Neural cell (in vitro differentiated cells): ENCODE data around the gene PNPLA6. TPM values are rescaled to one million over a fixed set of nuclear protein-coding genes. Genes with fewer than 3 reads are reported as not detected.

Experiments used
- H2AFZ ChIP-seq: fragments of 200-600, 300-800 bp; sonication (generic), shearing (Covaris generic); 2 replicates; pipeline ENCODE4 v1.6.0; 2014; ENCODE audit warnings: low read depth, mild to moderate bottlenecking, antibody characterized with exemption, low read length, moderate library complexity
- H3F3A ChIP-seq: fragments of 200-600 bp; shearing (Covaris generic); 2 replicates; pipeline ENCODE4 v1.6.1; 2016; ENCODE audit warnings: mild to moderate bottlenecking, moderate library complexity, mixed read lengths, antibody characterized with exemption, low read length; ENCODE audit not compliant: insufficient read depth, poor library complexity, severe bottlenecking
- H3K27ac ChIP-seq: fragments of 200-600, 300-800 bp; sonication (generic), shearing (Covaris generic); 2 replicates; pipeline ENCODE4 v1.5.1; 2014; ENCODE audit warnings: mild to moderate bottlenecking, low read length, moderate library complexity
- H3K27me3 ChIP-seq: fragments of 300-800, 200-600 bp; sonication (generic), shearing (Covaris generic); 2 replicates; pipeline ENCODE4 v1.6.0; 2014; ENCODE audit warnings: mild to moderate bottlenecking, low read depth, low read length, moderate library complexity; ENCODE audit not compliant: insufficient read depth
- H3K36me3 ChIP-seq: fragments of 300-800, 200-600 bp; sonication (generic), shearing (Covaris generic); 2 replicates; pipeline ENCODE4 v1.5.1; 2014; ENCODE audit warnings: mild to moderate bottlenecking, antibody characterized with exemption, low read length, moderate library complexity; ENCODE audit not compliant: insufficient read depth
- H3K4me2 ChIP-seq: fragments of 300-800, 200-600 bp; sonication (generic), shearing (Covaris generic); 2 replicates; pipeline ENCODE4 v1.6.0; 2014; ENCODE audit warnings: mild to moderate bottlenecking, low read length
- H3K4me3 ChIP-seq: fragments of 300-800, 200-600 bp; sonication (generic), shearing (Covaris generic); 2 replicates; pipeline ENCODE4 v1.5.1; 2014; ENCODE audit warnings: mild to moderate bottlenecking, low read length, moderate library complexity
- H3K79me2 ChIP-seq: fragments of 200-600 bp; shearing (Covaris generic); replicated peaks from 2 replicates; pipeline ENCODE4 v1.6.0; 2014; ENCODE audit warnings: mild to moderate bottlenecking, low read length, moderate library complexity; ENCODE audit not compliant: insufficient read depth
- H3K9ac ChIP-seq: fragments of 300-800, 200-600 bp; sonication (generic), shearing (Covaris generic); 2 replicates; pipeline ENCODE4 v1.6.1; 2016; ENCODE audit warnings: mild to moderate bottlenecking, low read length, mixed read lengths
- H3K9me2 ChIP-seq: fragments of 200-600 bp; shearing (Covaris generic); 2 replicates; pipeline ENCODE4 v1.6.1; 2016; ENCODE audit warnings: mild to moderate bottlenecking, low read length, mixed read lengths; ENCODE audit not compliant: insufficient read depth
- H3K9me3 ChIP-seq: fragments of 200-600, 300-800 bp; sonication (generic), shearing (Covaris generic); 2 replicates; pipeline ENCODE4 v1.6.1; 2016; ENCODE audit warnings: mild to moderate bottlenecking, mixed run types, low read length, moderate library complexity, mixed read lengths
- H4K20me1 ChIP-seq: fragments of 200-600 bp; shearing (Covaris generic); 2 replicates; pipeline ENCODE4 v1.6.1; 2016; ENCODE audit warnings: mild to moderate bottlenecking, mixed run types; ENCODE audit not compliant: insufficient read depth
- EP300 ChIP-seq: fragments of 450-650 bp; conservative IDR thresholded peaks from 2 replicates; pipeline ENCODE4 v1.6.1; 2014; ENCODE audit warnings: antibody characterized with exemption, mild to moderate bottlenecking, moderate library complexity; ENCODE audit not compliant: poor library complexity, severe bottlenecking
- EZH2 ChIP-seq: fragments of 200-600, 300-800 bp; shearing (Covaris generic), sonication (generic); IDR thresholded peaks from 2 replicates; pipeline ENCODE4 v1.6.1; 2014; ENCODE audit warnings: antibody characterized with exemption, low read length, borderline replicate concordance, mild to moderate bottlenecking; ENCODE audit not compliant: insufficient read depth, poor library complexity, severe bottlenecking
- MXI1 ChIP-seq: fragments of 450-650 bp; conservative IDR thresholded peaks from 2 replicates; pipeline ENCODE4 v1.6.1; 2014; ENCODE audit warnings: antibody characterized with exemption, mild to moderate bottlenecking; ENCODE audit not compliant: poor library complexity, severe bottlenecking
- RAD21 ChIP-seq: fragments of 450-650 bp; conservative IDR thresholded peaks from 2 replicates; pipeline ENCODE4 v1.6.1; 2014; ENCODE audit warnings: antibody characterized with exemption, mild to moderate bottlenecking, moderate library complexity
- SMC3 ChIP-seq: fragments of 450-650 bp; conservative IDR thresholded peaks from 2 replicates; pipeline ENCODE4 v1.6.1; 2014; ENCODE audit warnings: antibody characterized with exemption, mild to moderate bottlenecking, moderate library complexity; ENCODE audit not compliant: poor library complexity
- TAF1 ChIP-seq: IDR thresholded peaks from 2 replicates; pipeline ENCODE4 v1.6.1; 2012; ENCODE audit warnings: low read depth
- polyA plus RNA-seq: library from polyadenylated mRNA; depleted of rRNA; stranded (reverse); fragments of >200 nt; gene quantifications from 2 replicates; pipeline ENCODE4 v1.2.3, GENCODE V29; 2014
- TF ChIP-seq, protein P1 (sequence below): fragments of 450-650 bp; IDR thresholded peaks from 2 replicates; pipeline ENCODE4 v1.5.1; 2014; ENCODE audit warnings: antibody characterized with exemption, mild to moderate bottlenecking, moderate library complexity; ENCODE audit not compliant: poor library complexity, severe bottlenecking

Gene PNPLA6
- polyA plus RNA-seq, 1 donor from 2014 or later = 10.8 TPM

DNA sequence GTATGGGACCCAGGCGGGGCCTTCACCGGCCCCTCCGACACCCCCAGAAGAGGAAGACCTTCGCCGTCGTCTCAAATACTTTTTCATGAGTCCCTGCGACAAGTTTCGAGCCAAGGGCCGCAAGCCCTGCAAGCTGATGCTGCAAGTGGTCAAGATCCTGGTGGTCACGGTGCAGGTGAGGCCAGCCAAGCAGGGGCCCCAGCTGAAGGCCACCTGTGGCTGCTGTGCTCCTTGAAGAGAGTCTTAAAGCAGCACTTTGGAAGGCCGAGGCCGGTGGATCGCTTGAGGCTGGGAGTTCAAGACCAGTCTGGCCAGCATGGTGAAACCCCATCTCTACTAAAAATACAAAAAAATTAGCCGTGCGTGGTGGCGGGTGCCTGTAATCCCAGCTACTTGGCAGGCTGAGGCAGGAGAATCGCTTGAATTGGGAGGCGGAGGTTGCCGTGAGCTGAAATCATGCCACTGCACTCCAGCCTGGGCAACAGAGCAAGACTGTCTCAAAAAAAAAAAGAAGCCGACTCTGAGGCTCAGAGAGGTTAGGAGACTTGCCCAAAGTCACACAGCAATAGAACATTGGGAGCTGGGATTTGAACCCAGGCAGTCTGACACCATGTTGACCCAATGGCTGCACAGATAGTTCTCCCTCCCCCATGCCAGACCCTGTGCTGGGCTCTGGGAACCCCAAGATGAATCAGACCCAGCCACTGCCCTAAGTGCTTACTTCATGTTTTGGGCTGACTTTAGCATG, 10.4 kb upstream of the PNPLA6 start:
- Histone ChIP-seq H3K4me2 (no peak overlapping the region), H3K9me3 (no peaks in the 10 kb centered on the region), H3F3A (no peaks in the 10 kb centered on the region), H3K36me3 (no peaks in the 10 kb centered on the region), H3K79me2 (no peaks in the 10 kb centered on the region), H4K20me1 (no peaks in the 10 kb centered on the region), H3K27me3 (no peaks in the 10 kb centered on the region), H2AFZ (no peak overlapping the region), H3K9me2 (no peaks in the 10 kb centered on the region), H3K4me3 (no peak overlapping the region), H3K27ac (no peak overlapping the region), H3K9ac (no peak overlapping the region)
- TF ChIP-seq SMC3 (no peak), MXI1 (no peak), EZH2 (no peak), EP300 (no peak), RAD21 (no peak), TAF1 (no peak)
- TF ChIP-seq, protein P1, sequence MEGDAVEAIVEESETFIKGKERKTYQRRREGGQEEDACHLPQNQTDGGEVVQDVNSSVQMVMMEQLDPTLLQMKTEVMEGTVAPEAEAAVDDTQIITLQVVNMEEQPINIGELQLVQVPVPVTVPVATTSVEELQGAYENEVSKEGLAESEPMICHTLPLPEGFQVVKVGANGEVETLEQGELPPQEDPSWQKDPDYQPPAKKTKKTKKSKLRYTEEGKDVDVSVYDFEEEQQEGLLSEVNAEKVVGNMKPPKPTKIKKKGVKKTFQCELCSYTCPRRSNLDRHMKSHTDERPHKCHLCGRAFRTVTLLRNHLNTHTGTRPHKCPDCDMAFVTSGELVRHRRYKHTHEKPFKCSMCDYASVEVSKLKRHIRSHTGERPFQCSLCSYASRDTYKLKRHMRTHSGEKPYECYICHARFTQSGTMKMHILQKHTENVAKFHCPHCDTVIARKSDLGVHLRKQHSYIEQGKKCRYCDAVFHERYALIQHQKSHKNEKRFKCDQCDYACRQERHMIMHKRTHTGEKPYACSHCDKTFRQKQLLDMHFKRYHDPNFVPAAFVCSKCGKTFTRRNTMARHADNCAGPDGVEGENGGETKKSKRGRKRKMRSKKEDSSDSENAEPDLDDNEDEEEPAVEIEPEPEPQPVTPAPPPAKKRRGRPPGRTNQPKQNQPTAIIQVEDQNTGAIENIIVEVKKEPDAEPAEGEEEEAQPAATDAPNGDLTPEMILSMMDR = no peak

DNA sequence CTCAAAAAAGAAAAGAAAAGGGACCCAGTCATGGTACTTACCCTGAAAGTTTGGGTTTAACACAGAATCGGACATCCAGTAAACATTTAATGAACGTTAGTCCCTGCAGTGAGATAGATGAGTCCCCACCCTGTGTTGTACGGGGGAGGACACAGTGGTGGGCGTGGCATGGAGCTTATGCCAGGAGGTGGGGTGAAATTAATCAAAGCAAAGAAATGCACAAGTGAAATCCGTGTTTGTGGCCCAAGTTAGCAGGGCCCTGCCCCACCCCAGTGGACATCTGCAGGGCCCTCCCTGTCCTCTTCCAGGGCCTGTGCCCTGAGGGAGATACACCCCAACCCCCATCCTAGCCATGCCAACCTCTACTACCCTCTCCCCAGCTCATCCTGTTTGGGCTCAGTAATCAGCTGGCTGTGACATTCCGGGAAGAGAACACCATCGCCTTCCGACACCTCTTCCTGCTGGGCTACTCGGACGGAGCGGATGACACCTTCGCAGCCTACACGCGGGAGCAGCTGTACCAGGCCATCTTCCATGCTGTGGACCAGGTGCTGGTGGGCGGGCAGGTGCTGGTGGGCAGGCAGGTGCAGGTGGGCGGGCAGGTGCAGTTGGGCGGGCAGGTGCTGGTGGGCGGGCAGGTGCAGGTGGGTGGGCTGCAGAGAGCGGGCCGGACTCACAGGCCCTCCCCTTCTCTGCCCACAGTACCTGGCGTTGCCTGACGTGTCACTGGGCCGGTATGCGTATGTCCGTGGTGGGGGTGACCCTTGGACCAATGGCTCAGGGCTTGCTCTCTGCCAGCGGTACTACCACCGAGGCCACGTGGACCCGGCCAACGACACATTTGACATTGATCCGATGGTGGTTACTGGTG, 9.2 kb upstream of the PNPLA6 start:
- TF ChIP-seq, protein P1 = no peak
- TF ChIP-seq RAD21 = no peak
- Histone ChIP-seq H3K9me2 (no peaks in the 10 kb centered on the region), H3K79me2 (no peaks in the 10 kb centered on the region), H3F3A (no peaks in the 10 kb centered on the region), H3K4me3 (no peak overlapping the region), H3K9ac (no peak overlapping the region), H2AFZ (no peak overlapping the region), H3K4me2 (no peak overlapping the region), H3K36me3 (no peaks in the 10 kb centered on the region), H4K20me1 (no peaks in the 10 kb centered on the region), H3K27me3 (no peaks in the 10 kb centered on the region), H3K9me3 (no peaks in the 10 kb centered on the region), H3K27ac (no peak overlapping the region)
